Keratinocyte (primary cell): ENCODE data around the gene BBS10.

ENCODE experiments used
- EZH2 ChIP-seq: IDR thresholded peaks from one replicate; pipeline ENCODE4 v1.6.1; 2012; ENCODE audit warnings: inconsistent platforms, mild to moderate bottlenecking, low read length, moderate library complexity
- TF ChIP-seq, protein P1 (sequence below), 3 experiments: IDR thresholded peaks in 1 of 3; conservative IDR thresholded peaks in 1 of 3; optimal IDR thresholded peaks in 1 of 3; 2 replicates in 2 of 3; 3 replicates in 1 of 3; pipeline versions ENCODE3 to v1.5.1; 2011; ENCODE audit warnings: low read length in 3 of 3, mild to moderate bottlenecking in 3 of 3, moderate library complexity in 2 of 3, control low read depth in 1 of 3, inconsistent platforms in 1 of 3; ENCODE audit not compliant: insufficient read depth in 2 of 3; ENCODE audit errors: extremely low read depth in 1 of 3

- TF ChIP-seq, protein P1, sequence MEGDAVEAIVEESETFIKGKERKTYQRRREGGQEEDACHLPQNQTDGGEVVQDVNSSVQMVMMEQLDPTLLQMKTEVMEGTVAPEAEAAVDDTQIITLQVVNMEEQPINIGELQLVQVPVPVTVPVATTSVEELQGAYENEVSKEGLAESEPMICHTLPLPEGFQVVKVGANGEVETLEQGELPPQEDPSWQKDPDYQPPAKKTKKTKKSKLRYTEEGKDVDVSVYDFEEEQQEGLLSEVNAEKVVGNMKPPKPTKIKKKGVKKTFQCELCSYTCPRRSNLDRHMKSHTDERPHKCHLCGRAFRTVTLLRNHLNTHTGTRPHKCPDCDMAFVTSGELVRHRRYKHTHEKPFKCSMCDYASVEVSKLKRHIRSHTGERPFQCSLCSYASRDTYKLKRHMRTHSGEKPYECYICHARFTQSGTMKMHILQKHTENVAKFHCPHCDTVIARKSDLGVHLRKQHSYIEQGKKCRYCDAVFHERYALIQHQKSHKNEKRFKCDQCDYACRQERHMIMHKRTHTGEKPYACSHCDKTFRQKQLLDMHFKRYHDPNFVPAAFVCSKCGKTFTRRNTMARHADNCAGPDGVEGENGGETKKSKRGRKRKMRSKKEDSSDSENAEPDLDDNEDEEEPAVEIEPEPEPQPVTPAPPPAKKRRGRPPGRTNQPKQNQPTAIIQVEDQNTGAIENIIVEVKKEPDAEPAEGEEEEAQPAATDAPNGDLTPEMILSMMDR (optimal IDR thresholded peaks at IDR 0.05 in 1 of 3, IDR thresholded peaks at IDR 0.05 in 1 of 3, conservative IDR thresholded peaks at IDR 0.05 in 1 of 3; ENCODE audit: extremely low read depth in 1 of 3, insufficient read depth in 2 of 3, low read length in 3 of 3): no peak
- TF ChIP-seq EZH2: no peak
Measured at GRCh38 chr12:76368230-76368629, 20.0 kb upstream of the BBS10 start.
